Fibroblast of lung (primary cell): ENCODE data around the gene CLTB. TPM values are rescaled to one million over a fixed set of nuclear protein-coding genes. Genes with fewer than 3 reads are reported as not detected.

Source experiments
- DNase-seq, 2 donors: peaks; one replicate each; pipeline versions ENCODE4 v3.0.0 to v3.0.0-alpha.2; 2010; ENCODE audit warnings: low read depth in 2 of 2
- H2AFZ ChIP-seq: 2 replicates; pipeline ENCODE4 v1.5.1; 2012; ENCODE audit warnings: low read length, control low read depth, inconsistent platforms
- H3K27ac ChIP-seq: 2 replicates; pipeline ENCODE4 v1.5.1; 2011; ENCODE audit warnings: low read length, control low read depth; ENCODE audit not compliant: insufficient read depth
- H3K27me3 ChIP-seq: 2 replicates; pipeline ENCODE4 v1.5.1; 2011; ENCODE audit warnings: mild to moderate bottlenecking, low read length; ENCODE audit not compliant: control insufficient read depth, insufficient read depth
- H3K36me3 ChIP-seq: 2 replicates; pipeline ENCODE4 v1.5.1; 2011; ENCODE audit warnings: low read length; ENCODE audit not compliant: control insufficient read depth, insufficient read depth
- H3K4me1 ChIP-seq: 2 replicates; pipeline ENCODE4 v1.5.1; 2011; ENCODE audit warnings: low read length; ENCODE audit not compliant: control insufficient read depth, insufficient read depth; ENCODE audit errors: extremely low read depth
- H3K4me2 ChIP-seq: 2 replicates; pipeline ENCODE4 v1.5.1; 2011; ENCODE audit warnings: low read length, control low read depth; ENCODE audit not compliant: insufficient read depth; ENCODE audit errors: extremely low read depth
- H3K4me3 ChIP-seq, 4 experiments: fragments of 200-600 bp in 1 of 4; sonication (generic) in 1 of 4; replicated peaks in 1 of 4; 2 replicates each; pipeline ENCODE4 v1.5.1; 2011 to 2016; ENCODE audit warnings: low read length in 4 of 4, low read depth in 3 of 4, mild to moderate bottlenecking in 3 of 4, control low read depth in 2 of 4, inconsistent platforms in 1 of 4, mixed read lengths in 1 of 4; ENCODE audit not compliant: insufficient read depth in 1 of 4; ENCODE audit errors: control extremely low read depth in 1 of 4
- H3K79me2 ChIP-seq: 2 replicates; pipeline ENCODE4 v1.5.1; 2012; ENCODE audit warnings: mild to moderate bottlenecking, low read length, inconsistent platforms; ENCODE audit not compliant: control insufficient read depth, insufficient read depth
- H3K9ac ChIP-seq: 2 replicates; pipeline ENCODE4 v1.5.1; 2011; ENCODE audit warnings: mild to moderate bottlenecking, low read length, control low read depth; ENCODE audit not compliant: insufficient read depth
- H3K9me3 ChIP-seq: 2 replicates; pipeline ENCODE4 v1.5.1; 2012; ENCODE audit warnings: low read depth, low read length; ENCODE audit not compliant: control insufficient read depth, insufficient read depth
- H4K20me1 ChIP-seq: 2 replicates; pipeline ENCODE4 v1.5.1; 2011; ENCODE audit warnings: low read length; ENCODE audit not compliant: control insufficient read depth, insufficient read depth; ENCODE audit errors: extremely low read depth
- CTCF ChIP-seq, 2 donors: IDR thresholded peaks in 1 of 2; conservative IDR thresholded peaks in 1 of 2; 1 replicate in 1 of 2; 2 replicates in 1 of 2; pipeline ENCODE4 v1.5.1; 2011 to 2012; ENCODE audit warnings: low read length in 2 of 2, control low read depth in 1 of 2, inconsistent platforms in 1 of 2, low read depth in 1 of 2, mild to moderate bottlenecking in 1 of 2
- EZH2 ChIP-seq: IDR thresholded peaks from 2 replicates; pipeline ENCODE4 v1.5.1; 2012; ENCODE audit warnings: low read length, control low read depth, mild to moderate bottlenecking; ENCODE audit errors: missing control alignments
- polyA plus RNA-seq, 2 donors: library from polyadenylated mRNA; depleted of rRNA in 1 of 2; stranded (reverse) in 1 of 2; unstranded in 1 of 2; fragments of >200 nt; gene quantifications; 2 replicates each; pipeline ENCODE4 v1.2.1, GENCODE V29; 2011 to 2012; ENCODE audit warnings: missing spikeins in 1 of 2
- total RNA-seq: library from RNA; depleted of rRNA; stranded (reverse); fragments of >200 nt; gene quantifications from 2 replicates; pipeline ENCODE4 v1.2.1, GENCODE V29; 2014

Gene CLTB
- total and polyA plus RNA-seq, 2 donors (not counting 1 experiment from before 2014, with no cell fraction given): 90.8 to 94.3 TPM

DNA sequence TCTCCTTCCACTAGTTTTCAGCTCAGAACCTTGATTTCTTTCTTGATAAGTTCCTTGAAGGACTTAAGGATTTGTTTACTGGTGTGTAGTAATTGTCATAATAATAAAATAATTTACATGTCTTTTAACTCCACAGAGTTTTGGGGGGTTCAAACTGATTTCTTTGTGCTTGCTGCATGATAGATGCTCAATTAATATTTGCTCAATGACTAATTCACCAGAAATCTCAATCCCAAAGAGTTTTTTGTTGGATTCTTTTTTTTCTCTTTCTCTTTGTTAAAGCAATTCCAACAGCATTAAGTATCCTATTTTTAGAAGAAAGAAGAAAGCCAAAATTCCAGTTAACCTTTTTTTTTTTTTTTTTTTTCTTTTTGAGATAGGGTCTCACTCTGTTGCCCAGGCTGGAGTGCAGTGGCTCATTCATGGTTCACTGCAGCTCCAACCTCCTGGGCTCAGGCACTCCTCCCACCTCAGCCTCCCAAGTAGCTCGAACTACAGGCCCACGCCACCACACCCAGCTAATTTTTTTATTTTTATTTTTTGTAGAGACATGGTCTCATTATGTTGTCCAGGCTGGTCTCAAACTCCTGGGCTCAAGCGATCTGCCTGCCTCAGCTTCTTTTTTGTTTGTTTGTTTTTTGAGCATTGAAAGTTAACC is 42.7 kb upstream of the CLTB start:
- H3K36me3 ChIP-seq: no peaks in the 10 kb centered on the region
- peaks cover 74% of the 10 kb centered on the region for H3K79me2 ChIP-seq
- no peak overlapping the region for H3K4me2 ChIP-seq
- H3K4me1 ChIP-seq: no peaks in the 10 kb centered on the region
- H3K4me3 ChIP-seq: no peak overlapping the region
- no peak overlapping the region for H2AFZ ChIP-seq
- TF ChIP-seq CTCF (conservative IDR thresholded peaks at IDR 0.05 in 1 of 2, IDR thresholded peaks at IDR 0.05 in 1 of 2; ENCODE audit: low read depth in 1 of 2, low read length in 2 of 2): no peak
- no peak overlapping the region for H3K27ac ChIP-seq
- peak in 1 of 2 donors; percentile 36 for DNase-seq
- no peaks in the 10 kb centered on the region for H3K27me3 ChIP-seq
- H3K9ac ChIP-seq: no peak overlapping the region
- no peaks in the 10 kb centered on the region for H4K20me1 ChIP-seq
- no peaks in the 10 kb centered on the region for H3K9me3 ChIP-seq

DNA sequence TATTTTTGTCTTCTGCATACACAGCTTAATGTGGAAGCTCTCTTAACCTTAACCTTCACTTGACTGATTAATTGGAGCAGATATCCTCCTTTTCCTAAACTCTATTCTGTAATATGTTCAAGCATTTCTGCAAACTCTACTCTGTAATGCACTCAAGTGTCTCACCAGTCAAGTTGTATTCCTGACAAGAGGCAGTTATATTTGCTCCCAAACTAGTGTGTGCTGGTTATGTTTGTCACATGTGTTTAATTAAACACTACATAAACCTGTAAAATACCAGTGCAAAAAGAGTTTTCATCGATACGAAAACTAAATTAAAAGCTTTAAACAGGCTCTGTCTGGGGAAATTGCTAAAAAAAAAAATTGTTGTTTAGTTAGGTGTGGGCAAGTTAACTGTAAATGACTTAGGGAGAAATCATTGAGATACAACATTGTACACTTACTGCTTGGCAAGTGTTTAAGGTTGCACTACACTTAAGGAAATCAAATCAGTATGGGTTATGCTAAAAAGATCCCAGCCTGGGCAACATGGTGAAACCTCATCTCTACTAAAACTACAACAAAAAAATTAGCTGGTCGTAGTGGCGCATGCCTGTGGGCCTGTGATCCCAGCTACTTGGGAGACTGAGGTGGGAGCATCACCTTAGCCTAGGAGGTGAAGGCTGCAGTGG is 38.5 kb upstream of the CLTB start:
- H3K9ac ChIP-seq: no peak overlapping the region
- DNase-seq: no peak
- H3K27ac ChIP-seq: no peak overlapping the region
- no peak for TF ChIP-seq CTCF (conservative IDR thresholded peaks at IDR 0.05 in 1 of 2, IDR thresholded peaks at IDR 0.05 in 1 of 2; ENCODE audit: low read depth in 1 of 2, low read length in 2 of 2)
- TF ChIP-seq EZH2: no peak
- H3K4me1 ChIP-seq: peaks cover 1% of the 10 kb centered on the region
- no peak overlapping the region for H3K4me2 ChIP-seq
- H4K20me1 ChIP-seq: no peaks in the 10 kb centered on the region
- no peaks in the 10 kb centered on the region for H3K9me3 ChIP-seq
- peaks cover 70% of the 10 kb centered on the region for H3K79me2 ChIP-seq
- no peak overlapping the region for H2AFZ ChIP-seq
- no peaks in the 10 kb centered on the region for H3K36me3 ChIP-seq
- no peaks in the 10 kb centered on the region for H3K27me3 ChIP-seq
- H3K4me3 ChIP-seq: no peak overlapping the region

- no peaks in the 10 kb centered on the region for H3K36me3 ChIP-seq
- H3K9ac ChIP-seq: no peak overlapping the region
- H3K79me2 ChIP-seq: peaks cover 56% of the 10 kb centered on the region
- TF ChIP-seq EZH2 (no peak), CTCF (conservative IDR thresholded peaks at IDR 0.05 in 1 of 2, IDR thresholded peaks at IDR 0.05 in 1 of 2; ENCODE audit: low read depth in 1 of 2, low read length in 2 of 2) (no peak)
- H3K4me1 ChIP-seq: peaks cover 3% of the 10 kb centered on the region
- DNase-seq: no peak
- no peak overlapping the region for H2AFZ ChIP-seq
- no peaks in the 10 kb centered on the region for H3K9me3 ChIP-seq
- H3K27me3 ChIP-seq: no peaks in the 10 kb centered on the region
- H4K20me1 ChIP-seq: no peaks in the 10 kb centered on the region
- H3K27ac ChIP-seq: no peak overlapping the region
- H3K4me3 ChIP-seq: peak overlapping the region in 1 of 4 experiments; percentile 100
- H3K4me2 ChIP-seq: peak overlapping the region; percentile 63
These were observed 33.7 kb upstream of the CLTB start for GRCh38 chr5:176450077-176450476.
